HepG2 (cell line): ENCODE measurements around the gene NUDT9. TPM values are rescaled to one million over a fixed set of nuclear protein-coding genes. Genes with fewer than 3 reads are reported as not detected.

Experiments
- ATAC-seq: fragments of 200-7000 bp; cut with Tn5 transposase; 3 replicates; pipeline ENCODE4 v1.9.1; 2020; ENCODE audit warnings: mild to moderate bottlenecking, moderate library complexity
- BruUV-seq: library from RNA; stranded (reverse); fragments of 400-500 nt; replicated peaks from 2 replicates; lab custom pipeline; 2021; lab: Mats Ljungman, UMichigan
- CTCF ChIA-PET: fragments of 300-600 bp; formaldehyde crosslinking; extraction: SDS; loops from one replicate; lab custom pipeline; 2021; ENCODE audit warnings: low total read pairs, inconsistent platforms, low intra/inter-chr PET ratio; lab: Yijun Ruan, JAX
- POLR2A ChIA-PET: fragments of 350-600 bp; sonication (Branson Sonifier 250); formaldehyde crosslinking; loops from one replicate; lab custom pipeline; 2020; ENCODE audit warnings: antibody characterized with exemption, inconsistent platforms; lab: Yijun Ruan, JAX
- DNase-seq: peaks from one replicate; pipeline ENCODE4 v3.0.0-alpha.2; 2015; ENCODE audit warnings: low spot score
- FAIRE-seq: peaks from 3 replicates; lab custom pipeline; 2011; peaks lifted over from hg19 to GRCh38; lab: Jason Lieb, UNC
- H2AFZ ChIP-seq: one replicate; pipeline ENCODE4 v1.6.1; 2011; ENCODE audit warnings: low read length, inconsistent platforms
- H3K27ac ChIP-seq: fragments of 300-600 bp; 3 replicates; pipeline ENCODE4 v1.8.0; 2011; ENCODE audit warnings: mixed run types, mild to moderate bottlenecking, mixed read lengths, low read length, inconsistent platforms; ENCODE audit not compliant: insufficient read depth; ENCODE audit errors: extremely low read length
- H3K27me3 ChIP-seq, 2 experiments: fragments of 200-600 bp in 1 of 2; 2 replicates in 1 of 2; 3 replicates in 1 of 2; pipeline versions ENCODE4 v1.6.0 to v1.8.0; 2011; ENCODE audit warnings: low read length in 2 of 2, mild to moderate bottlenecking in 2 of 2, moderate library complexity in 2 of 2, inconsistent platforms in 1 of 2; ENCODE audit not compliant: insufficient read depth in 2 of 2, control insufficient read depth in 1 of 2
- H3K36me3 ChIP-seq, 2 experiments: fragments of 200-600 bp in 1 of 2; replicated peaks in 1 of 2; 2 replicates in 1 of 2; 3 replicates in 1 of 2; pipeline versions ENCODE4 v1.5.1 to v1.8.0; 2011; ENCODE audit warnings: low read length in 2 of 2, inconsistent platforms in 1 of 2; ENCODE audit not compliant: insufficient read depth in 2 of 2, control insufficient read depth in 1 of 2
- H3K4me1 ChIP-seq: 2 replicates; pipeline ENCODE4 v1.5.1; 2012; ENCODE audit warnings: low read length, inconsistent platforms; ENCODE audit not compliant: insufficient read depth
- H3K4me2 ChIP-seq: 2 replicates; pipeline ENCODE4 v1.6.0; 2011; ENCODE audit warnings: low read depth, low read length, inconsistent platforms
- H3K4me3 ChIP-seq, 3 experiments: fragments of 200-600 bp in 1 of 3; sonication (generic), shearing (Covaris generic) in 1 of 3; replicated peaks in 1 of 3; 2 replicates each; pipeline ENCODE4 v1.5.1; 2011 to 2016; ENCODE audit warnings: low read length in 3 of 3, inconsistent platforms in 2 of 3, low read depth in 2 of 3, mild to moderate bottlenecking in 2 of 3, control low read depth in 1 of 3, mixed read lengths in 1 of 3; ENCODE audit not compliant: insufficient read depth in 1 of 3
- H3K79me2 ChIP-seq: one replicate; pipeline ENCODE4 v1.6.1; 2011; ENCODE audit warnings: low read length, inconsistent platforms; ENCODE audit not compliant: insufficient read depth
- H3K9ac ChIP-seq: 2 replicates; pipeline ENCODE4 v1.6.0; 2011; ENCODE audit warnings: mild to moderate bottlenecking, low read depth, low read length, inconsistent platforms; ENCODE audit not compliant: insufficient read depth
- H3K9me3 ChIP-seq: 2 replicates; pipeline ENCODE4 v1.5.1; 2012; ENCODE audit warnings: mild to moderate bottlenecking, low read length
- H4K20me1 ChIP-seq: 2 replicates; pipeline ENCODE4 v1.6.0; 2011; ENCODE audit warnings: inconsistent platforms, mild to moderate bottlenecking, low read length, moderate library complexity; ENCODE audit not compliant: insufficient read depth
- ATAD3A ChIP-seq: sonication (generic); formaldehyde crosslinking; IDR thresholded peaks from 2 replicates; pipeline ENCODE4 v1.4.0; 2020; ENCODE audit warnings: missing genetic modification reagents
- ATF7-NPFF ChIP-seq: sonication (generic); formaldehyde crosslinking; IDR thresholded peaks from 2 replicates; pipeline ENCODE4 v1.8.1; 2023; ENCODE audit warnings: mild to moderate bottlenecking, low read depth, missing genetic modification reagents, moderate library complexity
- CC2D1A ChIP-seq: sonication (generic); formaldehyde crosslinking; IDR thresholded peaks from 2 replicates; pipeline ENCODE4 v1.8.1; 2023; ENCODE audit warnings: mild to moderate bottlenecking, missing genetic modification reagents
- CREB1 ChIP-seq, 2 experiments: fragments of 450-650 bp in 1 of 2; IDR thresholded peaks; 2 replicates each; pipeline ENCODE4 v1.6.1; 2016 to 2017; ENCODE audit warnings: control low read depth in 1 of 2, mild to moderate bottlenecking in 1 of 2, missing compliant biosample characterization in 1 of 2, missing genetic modification characterization in 1 of 2
- HDAC6 ChIP-seq: fragments of 200-600 bp; sonication (generic); IDR thresholded peaks from 2 replicates; pipeline ENCODE4 v1.7.0; 2017; ENCODE audit warnings: mild to moderate bottlenecking, antibody characterized with exemption, low read length, low read depth
- JUNB ChIP-seq: sonication (generic); formaldehyde crosslinking; IDR thresholded peaks from 2 replicates; pipeline ENCODE4 v1.8.0; 2022; ENCODE audit warnings: missing genetic modification reagents, mild to moderate bottlenecking, borderline replicate concordance
- KDM1A ChIP-seq: IDR thresholded peaks from 2 replicates; pipeline ENCODE4 v1.6.1; 2016; ENCODE audit warnings: missing compliant biosample characterization
- PHF5A ChIP-seq: IDR thresholded peaks from one replicate; pipeline ENCODE4 v1.6.1; 2018; ENCODE audit warnings: low read depth, missing genetic modification reagents; ENCODE audit not compliant: unreplicated experiment
- SMYD3 ChIP-seq: sonication (generic); formaldehyde crosslinking; IDR thresholded peaks from 2 replicates; pipeline ENCODE4 v1.8.1; 2023; ENCODE audit warnings: mild to moderate bottlenecking, missing genetic modification reagents
- SRSF1 ChIP-seq: fragments of 200-400 bp; formaldehyde crosslinking; optimal IDR thresholded peaks from 2 replicates; pipeline ENCODE3; 2017; ENCODE audit warnings: mild to moderate bottlenecking, low read depth, low read length, moderate library complexity
- TMF1 ChIP-seq: sonication (generic); formaldehyde crosslinking; IDR thresholded peaks from 2 replicates; pipeline ENCODE4 v1.8.1; 2022; ENCODE audit warnings: low read depth, missing genetic modification reagents
- YY1 ChIP-seq: IDR thresholded peaks from 2 replicates; pipeline ENCODE4 v1.6.1; 2011; ENCODE audit warnings: low read length, low read depth, moderate library complexity, mild to moderate bottlenecking; ENCODE audit not compliant: insufficient read depth, insufficient replicate concordance
- ZIK1 ChIP-seq: sonication (generic); formaldehyde crosslinking; IDR thresholded peaks from 2 replicates; pipeline ENCODE4 v1.5.0; 2020; ENCODE audit warnings: mild to moderate bottlenecking, low read depth, missing genetic modification reagents, borderline replicate concordance
- ZNF12 ChIP-seq: sonication (generic); formaldehyde crosslinking; IDR thresholded peaks from 2 replicates; pipeline ENCODE4 v1.5.0; 2020; ENCODE audit warnings: missing genetic modification reagents
- ZNF30 ChIP-seq: sonication (generic); formaldehyde crosslinking; IDR thresholded peaks from 2 replicates; pipeline ENCODE4 v1.5.0; 2020; ENCODE audit warnings: mild to moderate bottlenecking, missing genetic modification reagents
- ZNF496 ChIP-seq: sonication (generic); formaldehyde crosslinking; IDR thresholded peaks from 2 replicates; pipeline ENCODE4 v1.8.1; 2023; ENCODE audit warnings: mild to moderate bottlenecking, moderate library complexity, missing genetic modification reagents; ENCODE audit not compliant: insufficient replicate concordance
- ZNF570 ChIP-seq: sonication (generic); formaldehyde crosslinking; IDR thresholded peaks from 2 replicates; pipeline ENCODE4 v1.4.0; 2020; ENCODE audit warnings: mild to moderate bottlenecking, missing genetic modification reagents, borderline replicate concordance
- WGBS: methylation state at CpG from one replicate; pipeline ENCODE4 v1.1.6; 2017; ENCODE audit warnings: low lambda C conversion rate; 5-methylcytosine and 5-hydroxymethylcytosine counted together
- in situ Hi-C: cut with HindIII; loops from 2 replicates; pipeline ENCODE4 v1.10.0; 2017; ENCODE audit warnings: low pct_unique_long_range_greater_than_20kb; ENCODE audit not compliant: extremely low pct_ligation_motif_present
- intact Hi-C: fragments of 100-400 bp; cut with micrococcal nuclease; formaldehyde crosslinking; loops from one replicate; pipeline ENCODE4 v1.10.0; 2022; ENCODE audit not compliant: unreplicated experiment
- polyA plus RNA-seq, 8 experiments: library from polyadenylated mRNA; depleted of rRNA in 3 of 8; stranded (reverse) in 7 of 8; unstranded in 1 of 8; fragments of >200 nt; fragmentation: Illumina TruSeq in 4 of 8; extraction: Trizol in 4 of 8; gene quantifications; 2 replicates each; pipeline versions ENCODE4 v1.2.1 to v1.2.3, GENCODE V29; 2011 to 2016; ENCODE audit warnings: low read depth in 4 of 8, missing spikeins in 1 of 8, mixed read lengths in 1 of 8; ENCODE audit not compliant: insufficient read depth in 1 of 8
- total RNA-seq, 5 experiments: library from RNA; depleted of rRNA; stranded (reverse); fragments of >200 nt; fragmentation: Illumina TruSeq; extraction: Trizol; gene quantifications; 2 replicates each; pipeline ENCODE4 v1.2.3, GENCODE V29; 2016; ENCODE audit warnings: low read depth in 1 of 5
- TF ChIP-seq, protein P1 (sequence below): sonication (generic); formaldehyde crosslinking; IDR thresholded peaks from 2 replicates; pipeline ENCODE4 v1.5.0; 2020; ENCODE audit warnings: mild to moderate bottlenecking, missing genetic modification reagents, moderate library complexity

The NUDT9 gene
- total and polyA plus RNA-seq, 2 of the 13 experiments (the other 11 are each of a cell fraction or from before 2014, with no cell fraction given): 10.4 to 12.3 TPM

DNA sequence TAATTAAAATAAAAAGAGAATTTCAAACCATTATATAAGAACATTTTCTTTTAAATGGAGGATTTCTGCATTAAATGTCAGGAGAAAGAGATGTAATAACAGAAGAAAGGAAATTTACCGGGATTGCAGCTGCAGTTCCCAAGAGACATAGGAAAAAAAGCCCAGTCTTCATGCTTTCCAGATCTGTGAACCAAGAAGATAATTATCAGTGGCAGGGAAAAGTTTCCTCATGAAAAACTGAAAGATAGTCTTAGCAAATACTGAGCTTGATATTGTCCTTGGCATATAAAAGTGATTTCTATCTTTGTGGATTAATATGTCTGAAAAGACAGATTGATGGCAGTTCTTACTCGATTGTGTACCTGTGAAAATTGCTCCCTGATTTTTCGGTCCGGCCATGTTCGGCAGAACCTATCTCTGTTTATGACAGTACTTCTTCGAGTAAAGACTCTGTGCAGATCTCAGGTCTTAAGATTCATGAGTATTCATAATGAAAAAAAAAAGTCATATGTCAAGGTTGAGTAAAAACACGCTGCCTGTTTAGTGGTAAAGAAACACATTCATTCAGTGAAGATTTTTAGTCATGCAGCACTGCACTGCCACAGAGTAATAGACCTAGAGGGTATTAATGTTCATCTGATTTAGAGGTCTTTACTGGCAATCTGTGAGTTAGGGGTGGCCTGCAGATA is 77.2 kb downstream of the NUDT9 start:
- FAIRE-seq (no peak), ATAC-seq (no peak), DNase-seq (no peak)
- CTCF ChIA-PET: no interaction called here
- Histone ChIP-seq H3K27me3 (no peaks in the 10 kb centered on the region), H3K4me2 (no peak overlapping the region), H3K4me1 (peaks cover 17% of the 10 kb centered on the region), H2AFZ (no peak overlapping the region), H3K36me3 (no peaks in the 10 kb centered on the region), H3K9ac (no peak overlapping the region), H3K79me2 (no peaks in the 10 kb centered on the region), H4K20me1 (no peaks in the 10 kb centered on the region), H3K27ac (no peak overlapping the region), H3K9me3 (no peaks in the 10 kb centered on the region), H3K4me3 (no peak overlapping the region)
- TF ChIP-seq SRSF1: no peak
- no peak for TF ChIP-seq ZIK1 (CRISPR knock-in tag)
- no peak for TF ChIP-seq ATAD3A (CRISPR knock-in tag)
- no peak for TF ChIP-seq ZNF12 (CRISPR knock-in tag)
- TF ChIP-seq KDM1A (CRISPR knock-in tag): no peak
- TF ChIP-seq ZNF570 (CRISPR knock-in tag): no peak
- no peak for TF ChIP-seq JUNB (CRISPR knock-in tag)
- WGBS: 49% methylated on average over 7 of the region's 7 CpGs
- intact Hi-C loops: no loop called here
- in situ Hi-C loops: no loop called here
- POLR2A ChIA-PET: no interaction called here
- BruUV-seq: no TSS peak

DNA sequence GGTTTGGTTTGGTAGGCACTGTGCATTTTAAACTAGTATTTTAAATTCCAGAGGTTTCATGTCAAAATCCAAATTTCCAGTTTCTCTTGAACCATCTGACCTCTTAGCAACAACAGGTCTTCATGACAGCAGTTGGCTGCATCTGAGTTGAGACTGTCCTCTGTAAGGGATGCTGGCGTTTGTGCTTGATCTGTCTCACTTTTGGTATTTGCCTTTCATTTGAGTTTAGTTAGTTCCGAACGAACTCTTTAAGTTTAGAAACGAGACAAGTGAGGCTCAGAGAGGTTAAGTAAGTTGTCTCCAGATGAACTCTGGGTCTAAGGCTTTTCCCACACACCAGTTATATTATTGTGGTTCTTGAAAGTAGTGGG is 77.7 kb downstream of the NUDT9 start:
- DNase-seq: no peak
- Histone ChIP-seq H4K20me1 (no peaks in the 10 kb centered on the region), H3K4me3 (no peak overlapping the region), H3K79me2 (no peaks in the 10 kb centered on the region), H3K27me3 (no peaks in the 10 kb centered on the region), H3K4me1 (peaks cover 17% of the 10 kb centered on the region), H3K27ac (no peak overlapping the region), H2AFZ (no peak overlapping the region), H3K9ac (no peak overlapping the region), H3K36me3 (no peaks in the 10 kb centered on the region), H3K9me3 (no peaks in the 10 kb centered on the region), H3K4me2 (no peak overlapping the region)
- intact Hi-C loops (no loop called here), in situ Hi-C loops (no loop called here)
- FAIRE-seq: no peak
- WGBS: 21% methylated on average over 4 of the region's 4 CpGs
- CTCF ChIA-PET: no interaction called here
- POLR2A ChIA-PET: no interaction called here
- ATAC-seq: no peak; the same call in 2 of the 3 replicates
- BruUV-seq: no TSS peak
- TF ChIP-seq SMYD3: no peak
- TF ChIP-seq CREB1 (IDR thresholded peaks at IDR 0.05): no peak
- TF ChIP-seq CREB1 (CRISPR knock-in tag; IDR thresholded peaks at IDR 0.05): no peak
- TF ChIP-seq TMF1 (CRISPR knock-in tag): no peak
- TF ChIP-seq PHF5A (CRISPR knock-in tag): no peak
- TF ChIP-seq ZIK1 (CRISPR knock-in tag): no peak
- TF ChIP-seq, protein P1, sequence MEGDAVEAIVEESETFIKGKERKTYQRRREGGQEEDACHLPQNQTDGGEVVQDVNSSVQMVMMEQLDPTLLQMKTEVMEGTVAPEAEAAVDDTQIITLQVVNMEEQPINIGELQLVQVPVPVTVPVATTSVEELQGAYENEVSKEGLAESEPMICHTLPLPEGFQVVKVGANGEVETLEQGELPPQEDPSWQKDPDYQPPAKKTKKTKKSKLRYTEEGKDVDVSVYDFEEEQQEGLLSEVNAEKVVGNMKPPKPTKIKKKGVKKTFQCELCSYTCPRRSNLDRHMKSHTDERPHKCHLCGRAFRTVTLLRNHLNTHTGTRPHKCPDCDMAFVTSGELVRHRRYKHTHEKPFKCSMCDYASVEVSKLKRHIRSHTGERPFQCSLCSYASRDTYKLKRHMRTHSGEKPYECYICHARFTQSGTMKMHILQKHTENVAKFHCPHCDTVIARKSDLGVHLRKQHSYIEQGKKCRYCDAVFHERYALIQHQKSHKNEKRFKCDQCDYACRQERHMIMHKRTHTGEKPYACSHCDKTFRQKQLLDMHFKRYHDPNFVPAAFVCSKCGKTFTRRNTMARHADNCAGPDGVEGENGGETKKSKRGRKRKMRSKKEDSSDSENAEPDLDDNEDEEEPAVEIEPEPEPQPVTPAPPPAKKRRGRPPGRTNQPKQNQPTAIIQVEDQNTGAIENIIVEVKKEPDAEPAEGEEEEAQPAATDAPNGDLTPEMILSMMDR (CRISPR knock-in tag): no peak
- no peak for TF ChIP-seq CC2D1A (CRISPR knock-in tag)
- TF ChIP-seq ATF7-NPFF (CRISPR knock-in tag): no peak
- no peak for TF ChIP-seq ZNF496 (CRISPR knock-in tag)
- TF ChIP-seq YY1: no peak
- no peak for TF ChIP-seq ZNF30
- TF ChIP-seq HDAC6: no peak
